DMS 273 treated with DMSO at 0.1 percent for 48 hours (cell line): Measurements from ENCODE around the gene ZMYM4.

Experiments
- DNase-seq: peaks from one replicate; lab custom pipeline; 2025; lab: John Stamatoyannopoulos, UW

The ZMYM4 gene

GRCh38 chr1:35278886-35279554 lies 10.5 kb downstream of the ZMYM4 start:
- no peak for DNase-seq

GRCh38 chr1:35279555-35279904 lies 11.0 kb downstream of the ZMYM4 start:
- DNase-seq: no peak

GRCh38 chr1:35280006-35280405 lies 11.5 kb downstream of the ZMYM4 start:
- DNase-seq: no peak

- no peak for DNase-seq
Measured at GRCh38 chr1:35281565-35281964, 13.1 kb downstream of the ZMYM4 start.

GRCh38 chr1:35282172-35282571 lies 13.7 kb downstream of the ZMYM4 start:
- DNase-seq: no peak

- DNase-seq: no peak
Measured at GRCh38 chr1:35284852-35285251, 16.3 kb downstream of the ZMYM4 start.

- no peak for DNase-seq
Measured at GRCh38 chr1:35285771-35286606, 17.5 kb downstream of the ZMYM4 start.

GRCh38 chr1:35287807-35288640 lies 19.5 kb downstream of the ZMYM4 start:
- no peak for DNase-seq

GRCh38 chr1:35288761-35289160 lies 20.3 kb downstream of the ZMYM4 start:
- no peak for DNase-seq

- DNase-seq: no peak
Measured at GRCh38 chr1:35290452-35290851, 21.9 kb downstream of the ZMYM4 start.

GRCh38 chr1:35294809-35295208 lies 26.3 kb downstream of the ZMYM4 start:
- no peak for DNase-seq

- no peak for DNase-seq
Measured at GRCh38 chr1:35297886-35298285, 29.4 kb downstream of the ZMYM4 start.

- no peak for DNase-seq
Measured at GRCh38 chr1:35298464-35298863, 30.0 kb downstream of the ZMYM4 start.

- DNase-seq: no peak
Measured at GRCh38 chr1:35300376-35300775, 31.9 kb downstream of the ZMYM4 start.

GRCh38 chr1:35301674-35302392 lies 33.3 kb downstream of the ZMYM4 start:
- no peak for DNase-seq

- DNase-seq: no peak
Measured at GRCh38 chr1:35305383-35305782, 36.9 kb downstream of the ZMYM4 start.

- DNase-seq: no peak
Measured at GRCh38 chr1:35315649-35316048, 47.1 kb downstream of the ZMYM4 start.

GRCh38 chr1:35316264-35316663 lies 47.8 kb downstream of the ZMYM4 start:
- no peak for DNase-seq

GRCh38 chr1:35319988-35320713 lies 51.6 kb downstream of the ZMYM4 start:
- DNase-seq: no peak

GRCh38 chr1:35320937-35321336 lies 52.4 kb downstream of the ZMYM4 start:
- no peak for DNase-seq

- no peak for DNase-seq
Measured at GRCh38 chr1:35324486-35324885, 56.0 kb downstream of the ZMYM4 start.
